ENCODE results near the gene HEXIM2. TPM values are rescaled to one million over a fixed set of nuclear protein-coding genes. Genes with fewer than 3 reads are reported as not detected.

The HEXIM2 gene
- total RNA-seq, 4 donors from 2014 or later: 2.2 to 10.4 (median 4.4) TPM

DNA sequence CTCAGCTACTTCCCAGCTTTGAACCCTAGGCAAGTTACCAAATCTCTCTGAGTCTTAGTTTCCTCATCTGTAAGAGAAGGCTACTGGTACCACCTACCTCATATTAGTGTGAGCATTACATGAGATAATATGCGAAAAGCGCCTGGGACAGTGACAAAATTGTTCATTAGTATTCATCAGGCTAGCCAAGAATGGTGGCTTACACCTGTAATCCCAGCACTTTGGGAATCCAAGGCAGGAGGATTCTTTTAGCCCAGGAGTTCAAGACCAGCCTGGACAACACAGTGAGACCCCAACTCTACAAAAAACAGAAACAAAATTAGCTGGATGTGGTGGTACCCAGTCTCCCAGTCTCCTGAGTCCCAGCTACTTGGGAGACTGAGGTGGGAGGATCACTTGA lies 32.7 kb upstream of the HEXIM2 start:
- H3K9me3 ChIP-seq: no peaks in the 10 kb centered on the region
- no peak for TF ChIP-seq CTCF (IDR thresholded peaks at IDR 0.05)
- no peak for TF ChIP-seq POLR2AphosphoS5 (IDR thresholded peaks at IDR 0.05)
- no peak for TF ChIP-seq POLR2A (IDR thresholded peaks at IDR 0.05)
- TF ChIP-seq EP300 (IDR thresholded peaks at IDR 0.05): no peak
- H3K27ac ChIP-seq: peak overlapping the region; percentile 20
- H3K4me3 ChIP-seq: no peak overlapping the region
- H3K27me3 ChIP-seq: no peaks in the 10 kb centered on the region
- H3K4me1 ChIP-seq: peaks cover 68% of the 10 kb centered on the region
- no peaks in the 10 kb centered on the region for H3K36me3 ChIP-seq
- DNase-seq (ENCODE audit: low spot score in 2 of 2): no peak
- WGBS: 90% methylated on average over 2 of the region's 2 CpGs

GRCh38 chr17:45129426-45129939 lies 32.2 kb upstream of the HEXIM2 start:
- Histone ChIP-seq H3K36me3 (no peaks in the 10 kb centered on the region), H3K27me3 (no peaks in the 10 kb centered on the region), H3K4me1 (peaks cover 63% of the 10 kb centered on the region), H3K9me3 (no peaks in the 10 kb centered on the region), H3K27ac (peak overlapping the region; percentile 12), H3K4me3 (no peak overlapping the region)
- WGBS: 60% methylated on average over 8 of the region's 10 CpGs
- TF ChIP-seq CTCF (IDR thresholded peaks at IDR 0.05) (no peak), POLR2A (IDR thresholded peaks at IDR 0.05) (no peak), POLR2AphosphoS5 (IDR thresholded peaks at IDR 0.05) (no peak), EP300 (IDR thresholded peaks at IDR 0.05) (no peak)
- DNase-seq (ENCODE audit: low spot score in 2 of 2): no peak

GRCh38 chr17:45129940-45130680 lies 31.6 kb upstream of the HEXIM2 start:
- Histone ChIP-seq H3K9me3 (no peaks in the 10 kb centered on the region), H3K36me3 (no peaks in the 10 kb centered on the region), H3K4me3 (peak overlapping the region; percentile 96), H3K4me1 (peaks cover 58% of the 10 kb centered on the region), H3K27me3 (no peaks in the 10 kb centered on the region), H3K27ac (peak overlapping the region; percentile 12)
- TF ChIP-seq EP300 (IDR thresholded peaks at IDR 0.05) (no peak), POLR2A (IDR thresholded peaks at IDR 0.05) (no peak), POLR2AphosphoS5 (IDR thresholded peaks at IDR 0.05) (no peak), CTCF (IDR thresholded peaks at IDR 0.05) (no peak)
- no peak for DNase-seq (ENCODE audit: low spot score in 2 of 2)
- 64% methylated on average over 12 of the region's 13 CpGs for WGBS

DNA sequence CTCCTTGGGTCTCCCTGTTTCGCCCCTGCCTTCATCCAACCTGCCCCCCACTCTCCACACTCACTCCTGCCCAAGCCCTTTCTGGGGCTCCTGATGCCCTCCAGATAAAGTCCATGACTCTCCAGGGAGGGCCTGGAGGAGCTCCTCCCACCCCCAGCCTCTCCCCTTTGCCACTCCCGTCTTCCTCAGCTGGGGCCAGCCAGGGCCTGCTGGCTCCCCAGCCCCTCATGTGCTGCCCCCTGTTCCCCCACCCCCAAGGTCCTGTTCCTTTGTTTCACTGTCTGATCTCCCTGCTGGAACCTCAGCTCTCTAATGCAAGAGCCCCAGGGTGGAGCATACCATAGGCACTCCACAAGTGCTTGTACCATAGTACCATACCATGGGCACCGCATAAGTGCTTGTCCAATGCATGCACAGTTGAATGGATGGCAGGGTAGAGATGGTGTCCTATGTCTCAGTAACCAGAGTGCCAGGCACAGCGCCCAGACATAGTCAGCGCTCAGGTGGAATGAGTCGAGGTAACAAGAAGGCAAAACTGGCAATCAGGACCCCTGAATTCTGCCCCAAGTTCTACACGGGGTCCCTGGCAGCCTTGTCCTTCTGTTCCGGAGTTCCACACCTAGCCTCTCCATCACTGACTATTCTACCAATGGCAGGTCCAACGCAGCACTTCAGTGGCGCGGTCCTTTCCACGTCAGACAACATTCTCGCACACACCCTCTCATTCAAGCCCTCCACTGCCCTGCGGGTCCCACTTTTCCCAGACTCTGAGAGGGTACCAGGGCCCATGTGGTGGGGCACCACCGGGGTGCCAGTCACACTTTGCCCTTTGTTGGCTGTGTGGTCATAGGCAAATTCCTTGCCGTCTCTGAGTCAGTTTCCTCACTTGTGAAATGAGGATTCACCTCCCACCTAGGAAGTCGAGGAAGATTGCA lies 30.7 kb upstream of the HEXIM2 start:
- no peaks in the 10 kb centered on the region for H3K27me3 ChIP-seq
- H3K4me3 ChIP-seq: peak overlapping the region; percentile 96
- H3K36me3 ChIP-seq: no peaks in the 10 kb centered on the region
- WGBS: 64% methylated on average over 16 of the region's 17 CpGs
- DNase-seq (ENCODE audit: low spot score in 2 of 2): no peak
- no peak for TF ChIP-seq EP300 (IDR thresholded peaks at IDR 0.05)
- TF ChIP-seq CTCF (IDR thresholded peaks at IDR 0.05): no peak
- no peak for TF ChIP-seq POLR2A (IDR thresholded peaks at IDR 0.05)
- TF ChIP-seq POLR2AphosphoS5 (IDR thresholded peaks at IDR 0.05): no peak
- no peaks in the 10 kb centered on the region for H3K9me3 ChIP-seq
- H3K4me1 ChIP-seq: peaks cover 61% of the 10 kb centered on the region
- H3K27ac ChIP-seq: no peak overlapping the region
